Measurements from ENCODE around the gene LRIG1.

The LRIG1 gene

DNA sequence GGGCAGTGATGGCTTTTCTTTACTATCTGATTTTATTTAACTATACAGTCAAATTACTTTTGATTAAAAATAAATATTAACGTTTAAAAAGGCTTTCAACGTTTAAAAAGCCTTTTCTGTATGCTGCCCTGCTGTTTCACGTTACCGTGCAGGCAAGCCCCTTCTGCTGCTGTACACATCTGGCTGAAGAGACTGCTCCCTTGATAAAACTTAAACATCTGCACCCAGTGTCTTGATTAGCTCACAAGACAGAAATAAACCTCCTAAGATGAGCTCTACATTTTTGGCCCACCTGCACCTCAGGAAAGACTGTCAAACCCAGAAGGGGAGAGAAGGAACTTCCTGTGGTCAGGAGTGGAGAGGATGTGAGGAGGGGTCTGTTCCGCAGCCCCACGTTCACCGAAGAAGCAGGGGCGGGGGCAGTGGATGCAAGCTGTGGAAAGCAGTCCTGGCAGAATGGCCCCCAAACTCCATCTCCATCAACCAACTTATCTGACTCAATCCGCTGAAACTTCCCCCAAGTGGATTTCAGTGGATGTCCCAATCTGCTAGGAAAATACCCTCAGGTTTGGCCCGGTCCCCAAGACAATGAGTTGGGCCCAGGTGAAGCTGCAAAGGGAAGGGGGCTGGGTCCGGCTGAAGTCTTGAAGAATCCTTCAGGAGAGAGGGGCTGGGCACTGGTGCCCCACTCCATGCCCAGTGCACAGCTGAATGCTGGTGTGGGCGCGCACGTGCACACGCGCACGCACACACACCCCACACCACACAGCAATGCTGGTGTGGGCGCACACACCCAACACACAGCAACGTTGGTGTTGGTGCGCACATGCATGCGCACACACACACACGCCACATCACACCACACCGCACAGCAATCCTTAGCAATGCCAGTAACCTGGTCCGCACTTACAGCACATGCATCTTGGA, 88.6 kb downstream of the LRIG1 start:
- no peak for DNase-seq

DNA sequence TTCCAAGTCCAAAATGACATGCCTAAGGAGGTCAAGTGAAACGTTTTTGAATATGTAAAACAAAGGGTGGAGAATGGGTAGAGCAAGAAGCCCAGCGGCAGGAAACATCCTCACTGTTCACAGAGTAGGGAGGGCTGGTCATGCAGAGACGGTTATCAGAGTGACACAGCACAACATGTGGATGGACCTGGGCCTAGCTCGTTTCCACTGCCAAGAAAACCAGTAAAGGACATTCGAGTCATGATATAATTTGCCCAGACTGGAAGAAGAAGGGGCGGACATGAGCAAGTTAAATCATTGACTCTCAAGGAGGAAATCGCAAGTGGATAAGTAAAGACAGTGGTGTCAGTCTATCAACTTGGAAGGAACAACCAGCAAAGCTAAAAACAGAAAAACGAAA, 89.3 kb downstream of the LRIG1 start:
- no peak for DNase-seq

DNA sequence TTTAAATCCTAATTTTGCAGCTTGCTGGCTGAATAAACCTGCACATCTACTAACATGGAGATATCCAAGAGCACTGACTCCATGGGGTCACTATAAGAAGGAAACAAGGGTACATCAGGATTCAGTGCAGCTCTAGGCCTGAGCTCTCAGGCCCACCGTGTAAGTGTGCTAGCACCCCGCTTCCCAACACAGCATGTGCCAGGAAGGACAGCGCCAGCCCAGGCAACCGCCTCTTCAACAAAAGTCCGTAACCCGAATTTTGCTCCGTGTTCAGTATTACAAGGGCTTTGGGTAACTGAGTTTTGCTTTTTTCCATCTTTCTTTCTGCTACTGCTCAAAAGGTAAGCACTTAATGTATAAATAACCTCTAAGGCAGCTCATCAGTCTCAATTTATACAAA, 89.8 kb downstream of the LRIG1 start:
- DNase-seq, result no peak

DNA sequence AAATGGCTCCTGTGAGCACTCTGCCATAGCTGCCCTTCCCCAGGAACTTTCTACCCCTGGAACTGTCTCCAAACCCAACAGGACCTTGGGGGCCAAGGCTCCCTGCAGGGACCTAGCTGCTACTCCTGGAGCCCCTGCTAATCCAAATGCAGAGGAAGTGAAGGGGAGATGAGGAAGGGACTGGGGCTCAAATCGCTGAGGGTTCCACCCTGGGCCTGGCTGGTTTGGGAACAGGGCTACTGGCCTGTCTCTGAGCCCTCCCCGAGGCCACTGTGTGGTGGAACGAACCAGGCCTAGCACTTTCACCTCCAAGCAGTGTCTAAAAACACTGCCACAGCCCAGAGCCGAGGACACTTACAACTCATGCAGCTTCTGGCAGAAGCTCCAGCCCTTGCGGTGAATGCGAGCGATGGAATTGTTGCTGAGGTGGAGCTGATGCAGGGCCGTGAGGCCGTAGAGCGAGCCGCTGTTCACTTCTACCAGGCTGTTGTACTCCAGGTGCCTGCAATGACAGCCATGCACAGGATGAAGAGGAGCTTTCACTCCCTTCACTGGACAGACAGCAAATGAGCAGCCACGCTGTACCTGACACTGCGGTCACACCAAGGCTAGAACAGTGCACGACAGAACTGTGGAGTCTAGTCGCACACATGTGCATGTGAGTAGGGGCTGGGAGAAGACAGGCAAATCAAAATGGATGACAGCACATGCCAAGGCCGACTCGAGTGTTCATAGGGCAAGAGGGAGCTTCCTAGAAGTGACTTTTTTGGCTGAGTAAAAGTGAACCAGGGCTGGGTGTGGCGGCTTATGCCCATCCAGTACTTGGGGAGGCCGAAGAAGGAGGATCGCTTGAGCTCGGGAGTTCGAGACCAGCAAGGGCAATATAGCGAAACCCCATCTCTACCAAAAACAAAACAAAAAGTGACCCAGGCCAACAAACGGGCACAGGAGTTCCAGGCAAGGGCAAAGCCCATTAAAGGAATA, 90.8 kb downstream of the LRIG1 start:
- DNase-seq, result no peak

DNA sequence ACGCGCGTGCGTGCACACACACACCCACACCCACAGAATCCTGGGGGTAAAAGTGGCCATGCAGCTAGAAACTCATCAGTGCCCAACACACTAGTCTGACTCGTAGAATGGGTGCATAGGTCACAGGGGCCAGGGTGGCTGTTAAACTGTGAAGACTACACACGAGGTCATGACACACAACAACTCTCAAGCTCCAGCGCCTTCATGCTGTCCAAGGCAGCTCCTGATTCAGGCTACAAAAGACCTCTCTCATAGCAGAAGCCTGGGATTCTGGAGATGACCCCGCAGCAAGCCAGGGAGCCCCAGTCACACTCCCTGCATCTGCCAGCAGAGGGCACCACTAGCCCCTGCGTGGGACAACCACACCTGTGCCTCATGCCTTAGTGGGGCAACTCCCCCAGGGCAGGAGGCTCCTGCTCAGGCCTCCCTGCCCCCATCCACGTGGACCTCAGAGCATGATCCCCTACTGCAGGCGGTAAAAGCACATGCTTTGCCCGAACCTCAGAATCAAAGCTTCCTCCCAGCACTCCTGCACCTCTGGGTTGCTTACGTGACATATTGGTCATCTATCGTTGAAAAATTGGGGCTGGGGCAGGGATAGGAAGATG, 93.1 kb downstream of the LRIG1 start:
- peak; percentile 91 for DNase-seq

DNA sequence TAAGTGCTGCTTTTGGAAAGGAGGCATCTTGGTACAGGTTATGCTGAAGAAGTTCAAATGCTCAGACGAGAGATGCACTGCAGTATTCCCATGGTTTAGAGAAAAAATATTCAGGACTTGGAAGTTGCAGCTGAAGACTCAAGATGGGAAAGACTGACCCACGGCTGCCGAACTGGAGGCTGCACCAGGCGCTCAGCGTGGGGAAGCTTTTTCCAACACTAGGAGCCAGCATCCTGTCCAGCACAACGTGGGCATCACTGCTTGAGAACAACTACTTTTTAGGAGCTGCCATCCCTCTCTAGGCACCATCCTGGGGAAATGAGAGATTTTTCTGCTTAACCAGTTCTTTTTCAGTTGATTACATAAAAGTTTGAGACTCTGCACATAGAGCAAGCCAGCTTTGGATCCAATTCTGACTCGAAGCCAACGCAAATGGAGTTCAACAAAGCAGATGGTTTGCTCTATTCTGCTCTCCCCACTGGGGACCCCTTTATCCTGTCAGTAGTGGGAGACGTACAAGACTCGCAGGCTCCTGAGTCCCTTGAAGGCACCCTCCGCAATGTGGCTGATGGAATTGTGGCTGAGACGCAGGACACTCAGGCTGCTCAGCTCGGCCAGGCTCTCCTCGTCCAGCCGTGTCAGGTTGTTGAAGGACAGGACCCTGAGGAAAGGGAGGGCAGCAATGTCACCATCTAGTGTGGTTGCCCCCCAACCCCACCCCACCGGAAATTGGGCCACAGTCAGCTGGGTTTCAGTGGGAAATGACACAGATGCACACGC, 93.8 kb downstream of the LRIG1 start:
- DNase-seq, result no peak

DNA sequence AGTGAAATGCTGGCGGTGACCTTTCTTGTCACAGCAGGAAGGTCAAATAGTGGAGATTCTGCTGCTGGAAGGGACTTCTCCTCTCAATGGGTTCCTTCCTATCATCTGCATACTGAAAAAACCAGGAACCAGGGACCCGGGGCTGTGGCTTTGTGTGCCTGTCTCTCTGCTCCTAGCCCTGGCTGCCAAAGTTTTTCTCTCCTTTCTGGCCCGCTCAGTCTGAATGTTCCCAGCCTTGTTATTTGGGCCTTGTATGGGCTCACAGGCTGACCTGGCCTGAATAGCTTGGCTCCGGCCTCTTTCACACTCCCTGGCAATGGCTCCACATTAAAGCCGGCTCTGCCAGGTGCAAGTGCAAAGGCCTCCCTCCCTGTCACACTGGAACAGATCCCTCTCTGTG, 94.7 kb downstream of the LRIG1 start:
- no peak for DNase-seq

DNA sequence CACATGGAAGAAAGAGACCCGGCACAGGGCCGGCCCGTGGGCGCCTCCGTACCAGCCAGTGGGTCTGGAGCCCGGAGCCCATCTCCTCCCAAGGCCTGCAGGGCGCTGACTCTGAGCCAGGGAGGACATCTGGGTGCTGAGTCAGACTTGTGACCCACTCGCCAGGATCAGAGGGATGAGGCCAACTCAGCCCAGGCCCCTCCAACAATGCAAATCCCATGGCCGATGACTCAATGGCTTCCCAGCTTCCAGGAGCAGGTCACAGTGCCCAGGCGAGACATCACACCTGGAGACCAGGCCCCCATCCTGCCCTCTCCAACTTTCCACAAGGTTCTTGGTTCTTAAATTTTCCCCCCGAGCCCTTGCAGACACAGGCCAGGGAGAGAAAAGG, 95.1 kb downstream of the LRIG1 start:
- DNase-seq, result no peak

DNA sequence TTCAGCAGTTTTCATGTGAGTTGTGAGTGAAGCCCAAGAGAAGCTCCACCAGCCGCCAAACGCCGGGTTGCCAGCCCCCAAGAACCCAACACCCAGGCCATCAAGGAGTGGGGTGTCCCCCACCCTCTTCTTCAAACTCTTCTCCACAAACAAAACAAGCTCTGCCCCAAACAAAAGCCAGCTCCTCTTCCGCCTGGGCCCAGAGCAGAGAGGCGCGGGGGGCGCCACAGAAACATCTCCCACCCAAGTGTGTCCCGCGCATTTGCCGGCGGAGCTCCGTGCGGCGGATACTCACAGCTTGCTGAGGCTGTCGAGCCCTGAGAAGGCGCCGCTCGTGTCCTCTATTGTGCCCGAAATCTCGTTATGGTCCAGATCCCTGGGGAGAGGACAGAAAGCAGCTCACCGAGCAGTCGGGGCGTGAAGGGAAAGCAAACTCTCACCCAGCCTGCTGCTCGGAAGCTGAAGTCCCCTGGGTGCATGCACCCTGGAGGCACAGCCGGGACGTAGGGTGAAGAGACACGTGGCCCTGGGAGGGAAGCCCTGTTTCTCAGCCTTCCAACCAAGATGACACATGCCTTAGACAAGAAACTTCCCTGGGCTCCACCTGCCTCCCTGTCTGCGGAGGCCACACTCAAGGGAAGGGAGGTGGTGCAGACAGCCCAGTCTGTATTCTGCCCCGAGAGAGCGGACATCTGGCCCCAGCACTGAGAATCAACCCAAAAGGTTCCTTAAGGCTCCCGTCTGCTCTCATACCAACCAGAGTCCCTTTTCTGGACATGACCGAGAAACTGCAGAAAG, 95.7 kb downstream of the LRIG1 start:
- no peak for DNase-seq

DNA sequence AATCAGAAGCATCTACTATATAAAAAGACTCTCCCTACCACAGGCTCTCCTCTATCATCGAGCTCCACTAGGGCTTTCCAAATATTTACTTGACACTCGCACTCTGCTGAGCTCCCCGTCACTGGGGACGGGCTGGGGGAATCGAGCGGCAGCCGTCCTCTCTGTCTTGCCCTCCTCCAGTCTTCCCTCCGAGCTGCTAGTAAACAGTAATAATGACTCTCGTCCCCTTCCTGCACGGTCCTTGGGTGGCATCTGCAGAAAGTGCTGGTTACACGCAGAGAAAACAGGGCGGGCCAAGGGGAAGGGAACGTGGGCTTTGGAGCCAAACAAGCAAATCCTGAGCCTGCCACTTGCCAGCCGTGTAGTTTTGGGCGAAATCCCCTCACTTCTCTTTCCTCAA, 96.6 kb downstream of the LRIG1 start:
- DNase-seq, result no peak

DNA sequence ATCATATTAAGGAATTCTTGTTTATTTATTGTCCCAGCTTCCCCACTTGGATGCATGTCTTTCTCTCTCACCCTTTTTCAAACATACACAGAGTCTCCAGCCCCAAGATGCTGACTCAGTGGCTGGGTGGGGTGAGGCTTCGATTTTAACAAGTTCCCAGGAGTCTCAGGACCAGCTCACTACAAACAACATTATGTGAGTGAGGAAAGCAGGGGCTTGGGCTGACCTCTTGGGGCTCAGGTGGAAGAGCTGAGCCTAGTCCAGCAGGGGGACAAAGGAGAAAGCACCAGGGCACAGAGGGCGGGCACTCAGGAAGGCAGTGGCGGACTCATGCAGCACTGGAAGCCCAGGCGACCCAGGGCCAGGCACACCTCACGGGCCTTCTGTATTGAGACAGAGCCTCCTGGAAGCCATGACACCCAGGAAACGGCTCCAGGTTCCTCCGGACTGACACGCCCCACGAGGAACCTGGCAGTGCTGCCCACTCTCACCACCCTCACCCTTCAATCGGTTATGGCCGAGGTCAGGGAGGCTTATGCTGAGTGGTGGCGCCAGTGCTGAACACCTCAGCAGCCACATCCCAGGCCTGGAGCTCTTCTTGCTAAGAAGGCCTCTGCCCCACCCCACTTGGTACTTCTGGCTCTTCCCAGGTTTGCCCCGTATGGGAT, 97.4 kb downstream of the LRIG1 start:
- no peak for DNase-seq

DNA sequence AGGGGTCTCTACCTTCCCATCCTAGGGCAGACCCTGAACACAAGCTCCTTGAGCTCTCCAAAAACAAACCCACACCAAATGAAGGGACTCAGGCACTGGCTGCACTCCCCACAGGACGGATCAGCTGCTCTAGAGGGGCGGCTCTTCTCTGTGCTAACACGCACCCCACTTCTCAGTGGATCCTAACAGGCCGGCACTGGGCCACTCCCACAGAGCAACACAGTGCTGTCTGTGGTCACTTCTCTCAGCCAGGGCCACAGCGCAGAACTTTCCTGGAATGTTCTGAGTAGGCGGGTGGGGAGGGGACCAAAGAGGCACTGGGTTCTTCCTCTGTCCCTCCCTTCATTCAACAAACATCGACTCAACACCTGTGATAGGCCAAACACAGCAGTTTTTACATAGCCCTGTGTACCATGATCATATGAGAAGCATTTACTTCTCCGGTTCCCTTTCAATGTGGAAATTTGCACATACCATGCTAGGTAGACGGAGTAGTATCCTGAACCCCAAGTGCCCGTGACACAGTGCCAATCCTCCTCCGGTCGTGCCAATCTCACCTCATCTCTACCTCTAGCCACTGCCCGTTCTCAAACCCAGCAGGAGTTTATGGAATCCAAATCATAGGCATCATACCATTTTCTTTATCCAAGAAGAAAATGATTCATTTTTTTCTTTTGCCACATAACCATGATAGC, 98.1 kb downstream of the LRIG1 start:
- DNase-seq, result no peak

DNA sequence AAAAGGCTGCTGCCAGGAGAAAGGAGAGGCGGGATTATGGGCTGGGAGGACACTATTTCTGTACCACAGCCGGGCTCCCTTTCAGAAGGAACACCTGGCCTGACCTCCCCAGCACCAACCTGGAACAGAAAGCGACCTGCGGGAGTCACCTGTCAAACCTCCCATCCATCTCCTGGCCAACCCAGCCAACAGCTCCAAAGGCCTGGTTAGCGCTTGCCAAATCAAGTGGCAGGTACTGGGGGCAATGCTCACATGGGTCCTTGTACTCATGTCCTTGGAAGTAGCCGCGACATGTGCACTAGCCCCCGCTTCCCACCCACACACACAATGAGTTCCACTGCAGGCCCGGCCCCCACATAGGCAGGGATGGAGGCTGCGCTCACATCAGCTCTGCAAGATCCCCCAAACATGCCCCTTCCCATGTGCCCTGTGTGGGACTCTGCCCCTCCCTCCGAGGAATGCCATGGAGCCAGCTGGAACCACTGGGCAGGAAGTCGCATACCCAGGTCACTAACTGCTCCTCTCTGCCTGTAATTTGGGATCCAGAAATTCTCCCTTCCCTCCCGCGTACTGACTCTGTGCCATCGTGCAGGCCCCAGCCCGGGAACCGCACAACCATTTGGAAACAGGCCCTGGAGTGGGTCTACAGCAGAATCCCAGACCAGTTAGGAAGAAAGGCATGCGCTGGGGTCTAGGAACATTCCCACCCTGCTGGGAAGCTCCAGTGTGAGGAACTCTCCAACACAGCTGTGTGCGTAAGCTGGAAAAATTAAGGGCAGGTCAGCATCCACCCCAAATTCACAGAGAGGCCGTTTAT, 98.9 kb downstream of the LRIG1 start:
- no peak for DNase-seq

DNA sequence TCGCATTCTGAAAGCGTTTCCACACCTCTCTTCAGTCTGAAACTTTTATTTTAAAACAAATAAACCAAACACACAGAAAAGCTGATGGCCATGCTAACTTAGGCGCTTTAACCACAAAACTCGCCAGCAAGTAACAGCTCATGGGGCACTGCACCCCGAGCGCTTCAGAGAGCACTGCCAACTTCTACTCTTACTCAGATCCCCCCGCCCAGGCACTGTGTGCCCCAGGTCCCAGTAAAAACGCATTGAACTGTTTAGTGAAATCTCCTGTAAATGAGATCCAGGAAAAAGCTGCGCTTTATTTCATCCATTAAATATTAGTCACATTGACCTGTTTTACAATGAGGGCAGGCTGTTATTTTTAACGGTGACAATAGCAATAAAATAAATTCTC, 99.7 kb downstream of the LRIG1 start:
- DNase-seq, result no peak

DNA sequence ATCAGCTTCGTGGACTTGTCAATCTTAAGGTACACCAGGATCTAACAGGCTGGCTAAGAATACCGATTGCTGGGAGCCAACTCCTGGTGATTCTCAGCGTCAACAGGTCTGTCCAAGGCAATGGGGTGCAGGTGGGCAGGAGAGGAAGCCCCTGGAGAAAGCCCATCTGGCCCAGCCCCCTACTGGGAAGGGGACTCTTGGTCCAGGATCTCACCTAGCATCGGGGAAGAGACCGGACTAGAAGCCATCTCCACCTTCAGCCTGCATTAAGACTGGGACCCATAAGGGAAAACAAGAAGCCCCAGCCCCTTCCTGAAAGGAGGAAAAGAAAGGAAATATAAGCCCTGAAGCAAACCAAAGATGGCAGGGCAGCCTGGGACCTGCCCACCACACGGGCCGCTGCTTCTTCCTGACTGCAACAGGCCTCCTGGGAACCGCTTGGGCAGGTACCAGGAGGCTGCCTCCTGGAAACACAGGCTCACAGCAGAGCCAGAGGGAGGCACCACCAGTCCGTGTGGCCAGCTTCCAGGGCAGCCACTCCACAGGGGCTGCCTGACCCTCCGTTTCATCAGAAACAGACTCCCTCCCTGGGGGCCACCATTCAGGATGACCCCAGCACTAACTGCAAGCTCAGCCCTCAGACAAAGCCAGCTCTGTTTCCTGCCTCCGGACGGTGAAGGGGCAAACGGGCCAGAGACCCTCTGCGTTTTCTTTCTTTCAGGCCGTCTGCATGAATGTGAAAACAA, 100.2 kb downstream of the LRIG1 start:
- no peak for DNase-seq

DNA sequence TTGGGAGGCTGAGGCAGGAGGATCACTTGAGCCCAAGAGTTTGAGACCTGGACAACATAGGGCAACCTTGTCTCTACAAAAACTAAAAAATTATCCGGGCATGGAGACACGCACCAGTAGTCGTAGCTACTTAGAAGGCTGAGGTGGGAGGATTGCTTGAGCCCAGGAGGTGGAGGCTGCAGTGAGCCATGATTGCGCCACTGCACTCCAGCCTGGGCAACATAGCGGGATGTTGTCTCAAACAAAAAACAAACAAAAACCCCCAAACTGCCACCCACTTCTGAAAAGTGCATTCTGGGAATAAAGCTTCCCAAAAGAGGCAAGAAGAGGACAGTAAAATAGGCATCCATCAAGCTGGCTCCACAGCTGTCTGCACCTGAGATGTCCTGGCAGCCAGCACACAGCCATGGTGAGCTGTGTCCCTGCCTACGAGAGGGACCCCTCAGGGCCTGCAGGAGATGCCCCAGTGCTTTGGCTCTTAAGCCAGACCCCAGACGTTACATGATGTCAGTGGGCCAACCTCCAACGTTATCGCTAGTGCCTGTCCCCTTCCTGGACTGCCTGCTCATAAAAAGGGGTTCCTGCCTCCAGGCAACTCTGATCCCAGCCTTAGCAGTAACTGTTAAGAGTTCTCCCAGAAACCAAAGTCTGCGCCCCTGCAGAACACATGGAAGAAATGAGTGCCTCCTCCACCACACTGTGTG, 101.1 kb downstream of the LRIG1 start:
- DNase-seq, result no peak

DNA sequence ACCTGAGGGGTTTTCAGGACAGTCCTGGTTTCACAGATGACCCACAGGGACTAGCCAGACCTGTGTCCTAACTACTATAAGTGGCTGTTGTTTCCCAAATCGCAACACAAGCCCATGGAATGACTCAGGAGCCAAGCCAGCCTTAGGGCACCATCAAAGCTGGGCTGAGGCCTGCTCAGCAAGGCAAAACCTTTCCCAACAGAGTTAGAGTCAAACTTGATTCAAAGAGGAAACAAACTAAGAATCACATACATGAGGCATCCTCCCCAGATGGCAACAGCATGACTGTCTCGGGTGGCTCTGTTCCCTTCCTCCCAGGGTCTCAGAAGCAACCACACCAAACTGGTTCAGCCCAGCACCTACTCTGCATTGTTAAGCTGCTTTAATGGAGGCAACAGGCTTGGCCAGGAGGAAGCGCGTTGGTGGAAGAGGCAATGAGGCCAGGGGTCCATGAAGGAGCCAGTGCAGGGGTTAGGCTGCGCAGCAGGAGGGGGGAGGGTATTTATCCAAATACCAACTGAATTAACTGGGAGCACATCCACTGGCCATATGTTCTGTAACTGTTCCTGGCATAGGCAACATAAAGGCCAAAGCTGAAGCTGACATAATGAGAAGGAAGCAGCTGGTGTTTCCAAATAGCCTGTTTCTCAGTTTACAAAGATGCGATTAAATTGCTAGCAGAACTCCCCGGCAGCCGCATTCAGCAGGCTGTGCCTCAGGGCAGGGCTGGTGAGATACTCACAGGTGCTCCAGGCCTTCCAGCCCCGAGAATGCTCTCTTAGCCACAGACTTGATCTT, 102.4 kb downstream of the LRIG1 start:
- DNase-seq, result no peak

All from activated CD8-positive, alpha-beta memory T cell treated with anti-CD3 and anti-CD28 coated beads for 24 hours (primary cell).